IMR-90 (cell line): ENCODE results near the gene RGS14. TPM values are rescaled to one million over a fixed set of nuclear protein-coding genes. Genes with fewer than 3 reads are reported as not detected.

Source experiments
- ATAC-seq: fragments of 200-7000 bp; cut with Tn5 transposase; 2 replicates; pipeline ENCODE4 v1.9.1; 2020; ENCODE audit warnings: low read depth, mild to moderate bottlenecking, moderate library complexity
- BruUV-seq: library from RNA; stranded (reverse); fragments of 400-500 nt; replicated peaks from 2 replicates; lab custom pipeline; 2021; lab: Mats Ljungman, UMichigan
- CTCF ChIA-PET: fragments of 300-600 bp; formaldehyde crosslinking; extraction: SDS; loops from one replicate; lab custom pipeline; 2021; ENCODE audit warnings: antibody characterized with exemption; lab: Yijun Ruan, JAX
- POLR2A ChIA-PET: fragments of 300-600 bp; sonication (Branson Sonifier 250); formaldehyde crosslinking; loops from one replicate; lab custom pipeline; 2022; ENCODE audit warnings: antibody characterized with exemption; ENCODE audit not compliant: unreplicated experiment; lab: Charles Lee
- DNase-seq: peaks from one replicate; pipeline ENCODE4 v3.0.0; 2013
- H2AFZ ChIP-seq: replicated peaks from 2 replicates; pipeline ENCODE3; 2013; ENCODE audit warnings: low read length, mild to moderate bottlenecking; ENCODE audit not compliant: poor library complexity
- H2AK5ac ChIP-seq: 2 replicates; pipeline ENCODE4 v1.6.1; 2013; ENCODE audit warnings: low read depth, low read length, inconsistent platforms
- H2AK9ac ChIP-seq: replicated peaks from 2 replicates; pipeline ENCODE3; 2013; ENCODE audit warnings: mild to moderate bottlenecking, low read depth, low read length, moderate library complexity; ENCODE audit not compliant: poor library complexity
- H2BK120ac ChIP-seq: 2 replicates; pipeline ENCODE4 v1.6.1; 2013; ENCODE audit warnings: low read depth, low read length, inconsistent platforms
- H2BK15ac ChIP-seq: 3 replicates; pipeline ENCODE4 v1.6.1; 2013; ENCODE audit warnings: low read depth, low read length, inconsistent platforms
- H2BK20ac ChIP-seq: 2 replicates; pipeline ENCODE4 v1.6.1; 2013; ENCODE audit warnings: low read depth, mild to moderate bottlenecking, inconsistent platforms, low read length, moderate library complexity
- H2BK5ac ChIP-seq: 2 replicates; pipeline ENCODE4 v1.6.1; 2013; ENCODE audit warnings: mild to moderate bottlenecking, low read depth, low read length, inconsistent platforms; ENCODE audit not compliant: poor library complexity, severe bottlenecking
- H3K14ac ChIP-seq: replicated peaks from 2 replicates; pipeline ENCODE4 v1.6.1; 2013; ENCODE audit warnings: low read depth, low read length, inconsistent platforms
- H3K18ac ChIP-seq: 2 replicates; pipeline ENCODE4 v1.6.1; 2013; ENCODE audit warnings: low read depth, low read length, control low read depth
- H3K23ac ChIP-seq: 2 replicates; pipeline ENCODE4 v1.6.1; 2013; ENCODE audit warnings: low read depth, low read length, inconsistent platforms
- H3K27ac ChIP-seq: 2 replicates; pipeline ENCODE4 v1.5.1; 2013; ENCODE audit warnings: mild to moderate bottlenecking, control low read depth, low read length; ENCODE audit not compliant: insufficient read depth
- H3K27me3 ChIP-seq: 2 replicates; pipeline ENCODE4 v1.6.1; 2013; ENCODE audit warnings: low read length; ENCODE audit not compliant: control insufficient read depth, insufficient read depth
- H3K36me3 ChIP-seq: 2 replicates; pipeline ENCODE4 v1.6.1; 2013; ENCODE audit warnings: low read length, mixed read lengths; ENCODE audit not compliant: control insufficient read depth, insufficient read depth
- H3K4ac ChIP-seq: 2 replicates; pipeline ENCODE4 v1.6.1; 2013; ENCODE audit warnings: low read depth, low read length, inconsistent platforms
- H3K4me1 ChIP-seq: 2 replicates; pipeline ENCODE4 v1.6.1; 2013; ENCODE audit warnings: low read length, mixed read lengths; ENCODE audit not compliant: control insufficient read depth, insufficient read depth
- H3K4me2 ChIP-seq: 2 replicates; pipeline ENCODE4 v1.6.1; 2013; ENCODE audit warnings: low read depth, mild to moderate bottlenecking, control low read depth, low read length, moderate library complexity
- H3K4me3 ChIP-seq: 2 replicates; pipeline ENCODE4 v1.5.1; 2013; ENCODE audit warnings: low read depth, mild to moderate bottlenecking, control low read depth, low read length, moderate library complexity; ENCODE audit not compliant: insufficient read depth
- H3K56ac ChIP-seq: 2 replicates; pipeline ENCODE4 v1.6.1; 2013; ENCODE audit warnings: low read length, inconsistent platforms; ENCODE audit not compliant: insufficient read depth; ENCODE audit errors: extremely low read depth
- H3K79me1 ChIP-seq, 2 experiments: 2 replicates each; pipeline ENCODE4 v1.6.1; 2013; ENCODE audit warnings: low read length in 2 of 2, inconsistent platforms in 1 of 2, low read depth in 1 of 2
- H3K9ac ChIP-seq: 2 replicates; pipeline ENCODE4 v1.6.1; 2013; ENCODE audit warnings: low read depth, low read length, control low read depth
- H3K9me1 ChIP-seq: 2 replicates; pipeline ENCODE4 v1.6.1; 2013; ENCODE audit warnings: low read length, inconsistent platforms; ENCODE audit not compliant: insufficient read depth
- H3K9me3 ChIP-seq: 2 replicates; pipeline ENCODE4 v1.6.1; 2013; ENCODE audit warnings: low read length; ENCODE audit not compliant: control insufficient read depth, insufficient read depth
- H4K20me1 ChIP-seq: 2 replicates; pipeline ENCODE4 v1.6.1; 2013; ENCODE audit warnings: low read length, inconsistent platforms; ENCODE audit not compliant: insufficient read depth
- H4K5ac ChIP-seq: 2 replicates; pipeline ENCODE4 v1.6.1; 2013; ENCODE audit warnings: mild to moderate bottlenecking, low read depth, low read length, control low read depth
- H4K8ac ChIP-seq, 2 experiments: 2 replicates each; pipeline ENCODE4 v1.6.1; 2013; ENCODE audit warnings: low read depth in 2 of 2, low read length in 2 of 2, control low read depth in 1 of 2, inconsistent platforms in 1 of 2
- H4K91ac ChIP-seq: 2 replicates; pipeline ENCODE4 v1.6.1; 2013; ENCODE audit warnings: low read depth, low read length, inconsistent platforms; ENCODE audit not compliant: insufficient read depth
- BHLHE40 ChIP-seq: fragments of 150-350 bp; IDR thresholded peaks from 2 replicates; pipeline ENCODE4 v1.6.1; 2016; ENCODE audit warnings: mild to moderate bottlenecking, low read depth, low read length
- CHD1 ChIP-seq: IDR thresholded peaks from 2 replicates; pipeline ENCODE4 v1.6.1; 2012; ENCODE audit warnings: low read depth, low read length, improper control_type of control experiment
- ELK1 ChIP-seq: fragments of 150-350 bp; IDR thresholded peaks from 2 replicates; pipeline ENCODE4 v1.6.1; 2016; ENCODE audit warnings: low read depth, mild to moderate bottlenecking, low read length, moderate library complexity, borderline replicate concordance
- MAFK ChIP-seq: IDR thresholded peaks from 2 replicates; pipeline ENCODE4 v1.6.1; 2012; ENCODE audit warnings: low read depth, low read length, improper control_type of control experiment
- MAZ ChIP-seq: IDR thresholded peaks from 2 replicates; pipeline ENCODE4 v1.6.1; 2012; ENCODE audit warnings: low read depth, mild to moderate bottlenecking, low read length, improper control_type of control experiment, moderate library complexity, borderline replicate concordance
- MXI1 ChIP-seq: IDR thresholded peaks from 2 replicates; pipeline ENCODE4 v1.6.1; 2012; ENCODE audit warnings: low read depth, mild to moderate bottlenecking, low read length, moderate library complexity, borderline replicate concordance
- POLR2A ChIP-seq: IDR thresholded peaks from 2 replicates; pipeline ENCODE4 v1.6.1; 2012; ENCODE audit warnings: mild to moderate bottlenecking, low read depth, low read length
- RAD21 ChIP-seq: IDR thresholded peaks from 2 replicates; pipeline ENCODE4 v1.6.1; 2012; ENCODE audit warnings: low read length, improper control_type of control experiment
- RFX5 ChIP-seq: IDR thresholded peaks from 2 replicates; pipeline ENCODE4 v1.8.0; 2012; ENCODE audit warnings: low read depth, mild to moderate bottlenecking, low read length, moderate library complexity
- USF2 ChIP-seq: fragments of 150-350 bp; IDR thresholded peaks from 2 replicates; pipeline ENCODE4 v1.6.1; 2017; ENCODE audit warnings: mild to moderate bottlenecking, antibody characterized with exemption, low read length, low read depth
- WGBS, 2 experiments: methylation state at CpG; one replicate each; pipeline versions ENCODE4 v1.1.5 to v1.1.7; 2013; ENCODE audit warnings: missing lambda C conversion rate in 2 of 2; ENCODE audit not compliant: insufficient read length in 1 of 2; ENCODE audit errors: extremely low coverage in 2 of 2; 5-methylcytosine and 5-hydroxymethylcytosine counted together
- dilution Hi-C: fragments of 300-500 bp; cut with HindIII; formaldehyde crosslinking; loops from one replicate; pipeline ENCODE4 v1.14.3; 2018; ENCODE audit warnings: low sequenced_read_pairs; ENCODE audit not compliant: unreplicated experiment
- in situ Hi-C: fragments of 300-500 bp; cut with MboI; formaldehyde crosslinking; loops from 3 replicates; pipeline ENCODE4 v1.14.3; 2019; ENCODE audit warnings: low sequenced_read_pairs, inconsistent platforms, mixed read lengths
- intact Hi-C: fragments of 100-400 bp; cut with micrococcal nuclease; formaldehyde crosslinking; loops from 2 replicates; pipeline ENCODE4 v1.10.0; 2022
- polyA plus RNA-seq, 3 experiments: library from polyadenylated mRNA; depleted of rRNA; stranded (reverse); fragments of >200 nt; gene quantifications; 2 replicates each; pipeline ENCODE4 v1.2.3, GENCODE V29; 2012; ENCODE audit warnings: low replicate concordance in 1 of 3
- total RNA-seq: library from RNA; depleted of rRNA; stranded (reverse); fragments of >200 nt; gene quantifications from 2 replicates; pipeline ENCODE4 v1.2.3, GENCODE V29; 2012

RGS14 gene
- total and polyA plus RNA-seq, 2 of the 4 experiments (the other 2 are of a cell fraction): 1.1 to 6.5 TPM

- H3K4ac ChIP-seq: no peak overlapping the region
- H2AFZ ChIP-seq: no peak overlapping the region
- no peak overlapping the region for H3K4me3 ChIP-seq
- in situ Hi-C loops: no loop called here
- TF ChIP-seq CHD1 (no peak), RAD21 (no peak), MAZ (no peak), RFX5 (no peak), MXI1 (no peak), BHLHE40 (no peak), ELK1 (no peak), USF2 (no peak), POLR2A (no peak), MAFK (no peak)
- no peak overlapping the region for H3K56ac ChIP-seq
- peaks cover 13% of the 10 kb centered on the region for H4K20me1 ChIP-seq
- H2BK5ac ChIP-seq: no peak overlapping the region
- H4K8ac ChIP-seq: no peak overlapping the region
- peaks cover 11 to 19% of the 10 kb centered on the region in 2 experiments for H3K79me1 ChIP-seq
- H2BK20ac ChIP-seq: no peak overlapping the region
- dilution Hi-C loops: no loop called here
- H3K27ac ChIP-seq: no peak overlapping the region
- 0 out of 2 replicates have a peak, but pooled peaks cover 4% of the 10 kb centered on the region for H3K9me1 ChIP-seq
- no peak overlapping the region for H2BK15ac ChIP-seq
- ChIA-PET CTCF (no interaction called here), POLR2A (no interaction called here)
- no peak overlapping the region for H4K91ac ChIP-seq
- DNase-seq (no peak), ATAC-seq (no peak)
- no peak overlapping the region for H2AK5ac ChIP-seq
- H3K27me3 ChIP-seq: no peaks in the 10 kb centered on the region
- no peak overlapping the region for H2BK120ac ChIP-seq
- WGBS, 2 experiments: 97% methylated on average over 28 of the region's 36 CpGs; no CpG with 5 or more reads in 1 of the 2 experiments
- H3K18ac ChIP-seq: no peak overlapping the region
- no peak overlapping the region for H3K4me2 ChIP-seq
- H3K14ac ChIP-seq: no peak overlapping the region
- no peaks in the 10 kb centered on the region for H3K4me1 ChIP-seq
- intact Hi-C loops: no loop called here
- BruUV-seq: no TSS peak
- H3K9me3 ChIP-seq: no peaks in the 10 kb centered on the region
- no peak overlapping the region for H2AK9ac ChIP-seq
- H3K36me3 ChIP-seq: peaks cover 70% of the 10 kb centered on the region
- H3K9ac ChIP-seq: no peak overlapping the region
- H3K23ac ChIP-seq: no peak overlapping the region
- no peak overlapping the region for H4K5ac ChIP-seq
Measured at GRCh38 chr5:177336603-177337494, 20.9 kb upstream of the RGS14 start.
